Measurements from ENCODE around the gene DENND4C.
"Not testable (repeated sequence)": the region's sequence is repeated elsewhere in the genome, so short reads cannot be mapped to it uniquely, and the experiment has no call there.

DNA sequence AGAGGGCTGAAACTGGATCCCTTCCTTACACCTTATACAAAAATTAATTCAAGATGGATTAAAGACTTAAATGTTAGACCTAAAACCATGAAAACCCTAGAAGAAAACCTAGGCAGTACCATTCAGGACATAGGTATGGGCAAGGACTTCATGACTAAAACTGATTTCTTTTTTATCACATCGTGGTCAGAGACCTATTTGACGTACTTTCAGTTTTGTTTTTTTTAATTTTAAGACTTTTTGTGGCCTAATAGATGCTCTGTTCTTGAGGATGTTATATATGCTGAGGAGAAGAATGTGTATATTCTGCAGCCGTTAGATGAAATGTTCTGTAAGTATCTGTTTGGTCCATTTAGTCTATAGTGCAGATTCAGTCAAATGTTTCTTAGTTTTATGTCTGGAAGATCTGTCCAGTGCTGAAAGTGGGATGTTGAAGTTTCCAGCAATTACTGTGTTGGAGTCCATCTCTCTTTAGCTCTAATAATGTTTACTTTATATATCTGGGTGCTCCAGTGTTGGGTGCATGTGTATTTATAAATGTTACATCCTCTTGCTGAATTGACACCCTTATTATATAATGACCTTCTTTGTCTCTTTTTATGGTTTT, 36.4 kb downstream of the DENND4C start:
- TF ChIP-seq, protein P1, sequence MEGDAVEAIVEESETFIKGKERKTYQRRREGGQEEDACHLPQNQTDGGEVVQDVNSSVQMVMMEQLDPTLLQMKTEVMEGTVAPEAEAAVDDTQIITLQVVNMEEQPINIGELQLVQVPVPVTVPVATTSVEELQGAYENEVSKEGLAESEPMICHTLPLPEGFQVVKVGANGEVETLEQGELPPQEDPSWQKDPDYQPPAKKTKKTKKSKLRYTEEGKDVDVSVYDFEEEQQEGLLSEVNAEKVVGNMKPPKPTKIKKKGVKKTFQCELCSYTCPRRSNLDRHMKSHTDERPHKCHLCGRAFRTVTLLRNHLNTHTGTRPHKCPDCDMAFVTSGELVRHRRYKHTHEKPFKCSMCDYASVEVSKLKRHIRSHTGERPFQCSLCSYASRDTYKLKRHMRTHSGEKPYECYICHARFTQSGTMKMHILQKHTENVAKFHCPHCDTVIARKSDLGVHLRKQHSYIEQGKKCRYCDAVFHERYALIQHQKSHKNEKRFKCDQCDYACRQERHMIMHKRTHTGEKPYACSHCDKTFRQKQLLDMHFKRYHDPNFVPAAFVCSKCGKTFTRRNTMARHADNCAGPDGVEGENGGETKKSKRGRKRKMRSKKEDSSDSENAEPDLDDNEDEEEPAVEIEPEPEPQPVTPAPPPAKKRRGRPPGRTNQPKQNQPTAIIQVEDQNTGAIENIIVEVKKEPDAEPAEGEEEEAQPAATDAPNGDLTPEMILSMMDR (IDR thresholded peaks at IDR 0.05) = not testable (repeated sequence)
- TF ChIP-seq POLR2A (IDR thresholded peaks at IDR 0.05); POLR2AphosphoS5 (IDR thresholded peaks at IDR 0.05; ENCODE audit: insufficient read depth in 1 of 2, low read depth in 1 of 2): not testable (repeated sequence)

Measured in vagina (tissue), 2 donors.